Measurements from ENCODE around the gene RASGRP4. TPM values are rescaled to one million over a fixed set of nuclear protein-coding genes. Genes with fewer than 3 reads are reported as not detected.

Gene RASGRP4
- total RNA-seq, 1 experiment from 2014 or later: not detected

DNA sequence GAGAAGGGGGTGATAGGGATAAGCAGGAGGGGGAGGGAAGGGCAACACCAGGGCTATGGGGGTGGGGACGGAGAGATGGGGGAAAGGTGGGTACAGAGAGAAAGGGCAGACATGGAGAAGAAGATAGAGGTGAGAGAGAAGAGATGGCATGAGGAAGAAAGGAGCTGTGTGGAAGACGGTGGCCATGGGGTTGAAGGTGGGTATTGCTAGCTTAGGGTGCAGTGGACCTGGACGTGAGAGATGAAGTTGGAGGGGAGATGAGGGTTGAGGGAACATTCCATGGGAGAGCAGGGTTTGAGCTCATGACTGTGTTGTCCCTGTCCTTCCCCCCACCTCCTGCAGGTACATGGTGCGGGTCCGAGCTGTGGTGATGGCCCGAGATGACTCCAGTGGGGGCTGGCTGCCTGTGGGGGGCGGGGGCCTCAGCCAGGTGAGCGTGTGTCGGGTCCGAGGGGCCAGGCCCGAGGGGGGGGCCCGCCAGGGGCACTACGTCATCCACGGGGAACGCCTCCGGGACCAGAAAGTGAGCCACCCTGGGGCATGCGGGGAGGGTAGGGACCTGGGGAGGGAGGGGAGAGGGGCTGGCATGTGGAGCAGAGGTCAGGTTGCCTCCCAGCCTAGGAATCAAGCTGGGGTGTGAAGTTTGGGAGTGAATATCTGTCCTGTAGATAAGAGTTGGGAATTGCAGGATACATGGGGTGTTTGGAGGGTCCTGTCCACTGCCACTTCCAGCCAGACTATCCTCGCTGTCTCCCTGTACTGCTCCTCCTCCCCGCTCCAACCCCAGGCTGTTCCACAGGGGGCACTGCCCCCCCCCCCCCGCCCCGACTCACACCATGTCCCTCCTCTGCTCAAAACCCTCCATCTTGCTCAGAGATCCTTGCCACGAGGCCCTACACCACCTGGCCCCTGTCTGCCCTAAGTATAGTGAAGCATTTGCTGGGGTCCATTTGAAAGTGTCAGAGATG, 35.8 kb downstream of the RASGRP4 start:
- Histone ChIP-seq H3K27ac (ENCODE audit: low read depth, low read length) (no peak overlapping the region), H3K4me3 (replicated peaks in 1 of 2; ENCODE audit: low read depth in 1 of 2, low read length in 2 of 2) (no peak overlapping the region; a peak in 1 of 4 replicates), H3K27me3 (ENCODE audit: insufficient read depth, low read length) (no peaks in the 10 kb centered on the region), H3K79me2 (ENCODE audit: insufficient read depth, low read length) (no peaks in the 10 kb centered on the region), H2AFZ (ENCODE audit: low read depth, low read length, poor library complexity, severe bottlenecking) (no peak overlapping the region), H3K36me3 (ENCODE audit: control insufficient read depth in 1 of 2, insufficient read depth in 2 of 2, low read length in 2 of 2) (no peaks in the 10 kb centered on the region), H3K4me1 (ENCODE audit: control insufficient read depth in 1 of 2, insufficient read depth in 2 of 2, low read length in 2 of 2) (peaks cover 11 to 52% of the 10 kb centered on the region in 2 experiments), H4K20me1 (ENCODE audit: insufficient read depth) (no peaks in the 10 kb centered on the region), H3K9me3 (ENCODE audit: control insufficient read depth in 1 of 2, insufficient read depth in 1 of 2, low read depth in 1 of 2, low read length in 2 of 2) (no peaks in the 10 kb centered on the region), H3K9me2 (ENCODE audit: insufficient read depth) (no peaks in the 10 kb centered on the region), H3K4me2 (ENCODE audit: low read length) (peak overlapping the region; percentile 14; the same call in 1 of the 2 replicates), H3K9ac (ENCODE audit: low read length) (no peak overlapping the region)
- DNase-seq (ENCODE audit: low read depth, low spot score): no peak
- intact Hi-C loops (cut with micrococcal nuclease): no loop called here
- no peak for ATAC-seq
- TF ChIP-seq ZFX (IDR thresholded peaks at IDR 0.05) (no peak), SRF (IDR thresholded peaks at IDR 0.05; ENCODE audit: low read depth) (no peak), YY1 (IDR thresholded peaks at IDR 0.05; ENCODE audit: extremely low read depth, insufficient replicate concordance, low read depth, low read length) (no peak), POLR2AphosphoS5 (IDR thresholded peaks at IDR 0.05; ENCODE audit: low read depth, low read length) (no peak), EZH2phosphoT487 (IDR thresholded peaks at IDR 0.05; ENCODE audit: borderline replicate concordance) (no peak), CBX3 (IDR thresholded peaks at IDR 0.05; ENCODE audit: low read depth) (no peak), ELF1 (IDR thresholded peaks at IDR 0.05; ENCODE audit: borderline replicate concordance, low read depth) (no peak), ZNF274 (IDR thresholded peaks at IDR 0.05; ENCODE audit: low read depth, low read length) (no peak), POLR2A (IDR thresholded peaks at IDR 0.05; ENCODE audit: borderline replicate concordance, extremely low read depth, insufficient read depth, insufficient read length) (no peak), EZH2 (IDR thresholded peaks at IDR 0.05) (no peak), RAD21 (IDR thresholded peaks at IDR 0.05; ENCODE audit: low read depth) (no peak), JUND (IDR thresholded peaks at IDR 0.05) (no peak), SIN3A (IDR thresholded peaks at IDR 0.05; ENCODE audit: low read depth) (no peak)
- TF ChIP-seq, protein P1, sequence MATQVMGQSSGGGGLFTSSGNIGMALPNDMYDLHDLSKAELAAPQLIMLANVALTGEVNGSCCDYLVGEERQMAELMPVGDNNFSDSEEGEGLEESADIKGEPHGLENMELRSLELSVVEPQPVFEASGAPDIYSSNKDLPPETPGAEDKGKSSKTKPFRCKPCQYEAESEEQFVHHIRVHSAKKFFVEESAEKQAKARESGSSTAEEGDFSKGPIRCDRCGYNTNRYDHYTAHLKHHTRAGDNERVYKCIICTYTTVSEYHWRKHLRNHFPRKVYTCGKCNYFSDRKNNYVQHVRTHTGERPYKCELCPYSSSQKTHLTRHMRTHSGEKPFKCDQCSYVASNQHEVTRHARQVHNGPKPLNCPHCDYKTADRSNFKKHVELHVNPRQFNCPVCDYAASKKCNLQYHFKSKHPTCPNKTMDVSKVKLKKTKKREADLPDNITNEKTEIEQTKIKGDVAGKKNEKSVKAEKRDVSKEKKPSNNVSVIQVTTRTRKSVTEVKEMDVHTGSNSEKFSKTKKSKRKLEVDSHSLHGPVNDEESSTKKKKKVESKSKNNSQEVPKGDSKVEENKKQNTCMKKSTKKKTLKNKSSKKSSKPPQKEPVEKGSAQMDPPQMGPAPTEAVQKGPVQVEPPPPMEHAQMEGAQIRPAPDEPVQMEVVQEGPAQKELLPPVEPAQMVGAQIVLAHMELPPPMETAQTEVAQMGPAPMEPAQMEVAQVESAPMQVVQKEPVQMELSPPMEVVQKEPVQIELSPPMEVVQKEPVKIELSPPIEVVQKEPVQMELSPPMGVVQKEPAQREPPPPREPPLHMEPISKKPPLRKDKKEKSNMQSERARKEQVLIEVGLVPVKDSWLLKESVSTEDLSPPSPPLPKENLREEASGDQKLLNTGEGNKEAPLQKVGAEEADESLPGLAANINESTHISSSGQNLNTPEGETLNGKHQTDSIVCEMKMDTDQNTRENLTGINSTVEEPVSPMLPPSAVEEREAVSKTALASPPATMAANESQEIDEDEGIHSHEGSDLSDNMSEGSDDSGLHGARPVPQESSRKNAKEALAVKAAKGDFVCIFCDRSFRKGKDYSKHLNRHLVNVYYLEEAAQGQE (IDR thresholded peaks at IDR 0.05; ENCODE audit: low read depth): no peak
- TF ChIP-seq, protein P2, sequence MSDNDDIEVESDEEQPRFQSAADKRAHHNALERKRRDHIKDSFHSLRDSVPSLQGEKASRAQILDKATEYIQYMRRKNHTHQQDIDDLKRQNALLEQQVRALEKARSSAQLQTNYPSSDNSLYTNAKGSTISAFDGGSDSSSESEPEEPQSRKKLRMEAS (IDR thresholded peaks at IDR 0.05): no peak
- TF ChIP-seq, protein P3, sequence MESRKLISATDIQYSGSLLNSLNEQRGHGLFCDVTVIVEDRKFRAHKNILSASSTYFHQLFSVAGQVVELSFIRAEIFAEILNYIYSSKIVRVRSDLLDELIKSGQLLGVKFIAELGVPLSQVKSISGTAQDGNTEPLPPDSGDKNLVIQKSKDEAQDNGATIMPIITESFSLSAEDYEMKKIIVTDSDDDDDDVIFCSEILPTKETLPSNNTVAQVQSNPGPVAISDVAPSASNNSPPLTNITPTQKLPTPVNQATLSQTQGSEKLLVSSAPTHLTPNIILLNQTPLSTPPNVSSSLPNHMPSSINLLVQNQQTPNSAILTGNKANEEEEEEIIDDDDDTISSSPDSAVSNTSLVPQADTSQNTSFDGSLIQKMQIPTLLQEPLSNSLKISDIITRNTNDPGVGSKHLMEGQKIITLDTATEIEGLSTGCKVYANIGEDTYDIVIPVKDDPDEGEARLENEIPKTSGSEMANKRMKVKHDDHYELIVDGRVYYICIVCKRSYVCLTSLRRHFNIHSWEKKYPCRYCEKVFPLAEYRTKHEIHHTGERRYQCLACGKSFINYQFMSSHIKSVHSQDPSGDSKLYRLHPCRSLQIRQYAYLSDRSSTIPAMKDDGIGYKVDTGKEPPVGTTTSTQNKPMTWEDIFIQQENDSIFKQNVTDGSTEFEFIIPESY (IDR thresholded peaks at IDR 0.05; ENCODE audit: extremely low read depth, insufficient replicate concordance, low read length): no peak
- no TSS peak for BruUV-seq (replicated peaks)
- ChIA-PET RAD21 (ENCODE audit: low non-redundant PET in 1 of 2, low total read pairs in 2 of 2, uncharacterized antibody in 2 of 2, unreplicated experiment in 2 of 2) (interaction anchor here (0.7 to 3.2 kb wide), 2 partner anchors 13 to 117 kb away, joined by 6 to 11 read pairs; partner anchors contain the start of gene FAM98C (in 1 of the 2)), CTCF (interaction anchor here (4.0 kb wide), 1 partner anchor 13 kb away, joined by 49 read pairs; the partner anchor contains the start of gene FAM98C), POLR2A (interaction anchor here (1.7 kb wide), 1 partner anchor 13 kb away, joined by 8 read pairs; the partner anchor contains the start of gene FAM98C)

All from HCT116 (cell line).